ENCODE measurements around the gene ARFRP1. TPM values are rescaled to one million over a fixed set of nuclear protein-coding genes. Genes with fewer than 3 reads are reported as not detected.

Gene ARFRP1
- total and polyA plus RNA-seq, 7 donors = 26.8 to 70.2 (median 38.7) TPM

- intact Hi-C loops (cut with DNase I) = loop anchor here (2.0 to 5.0 kb wide), 2 partner anchors 32 to 50 kb away; partner anchors contain the start of genes RTEL1 and SLC2A4RG
- 2 to 3% methylated on average over 56 of the region's 56 CpGs for WGBS, 2 donors
Measured at GRCh38 chr20:63706852-63707557, 771 bp downstream of the ARFRP1 start.

GRCh38 chr20:63706027-63706695, 1.6 kb downstream of the ARFRP1 start:
- 48 to 74% methylated on average over 12 of the region's 12 CpGs for WGBS, 2 donors
- Histone ChIP-seq H3K9me3 (no peaks in the 10 kb centered on the region), H3K4me1 (peaks cover 0 to 29% (median 25%) of the 10 kb centered on the region in 4 donors), H3K36me3 (peaks cover 0 to 61% (median 14%) of the 10 kb centered on the region in 4 donors), H3K27ac (peak overlapping the region; percentile 87 to 93 (median 91)), H3K27me3 (no peaks in the 10 kb centered on the region), H3K4me3 (peak overlapping the region in 2 of 4 donors; percentile 60 to 92)
- intact Hi-C loops (cut with DNase I) = loop anchor here (2.0 to 5.0 kb wide), 2 partner anchors 33 to 49 kb away; partner anchors contain the start of genes RTEL1 and SLC2A4RG
- peak; percentile 61 for DNase-seq
- no peak for TF ChIP-seq CTCF (IDR thresholded peaks at IDR 0.05)
- TF ChIP-seq POLR2A (IDR thresholded peaks at IDR 0.05) = no peak
- TF ChIP-seq EP300 (IDR thresholded peaks at IDR 0.05) = no peak
- TF ChIP-seq POLR2AphosphoS5 (IDR thresholded peaks at IDR 0.05) = no peak

More at GRCh38 chr20:63706852-63707557, 771 bp downstream of the ARFRP1 start:
- Histone ChIP-seq H3K9me3 (no peaks in the 10 kb centered on the region), H3K36me3 (peaks cover 0 to 70% (median 14%) of the 10 kb centered on the region in 4 donors), H3K4me3 (peak overlapping the region; percentile 60 to 92 (median 78)), H3K4me1 (peaks cover 0 to 29% (median 25%) of the 10 kb centered on the region in 4 donors), H3K27me3 (no peaks in the 10 kb centered on the region), H3K27ac (peak overlapping the region; percentile 87 to 93 (median 91))
- peak; percentile 73 for DNase-seq
- TF ChIP-seq POLR2A (IDR thresholded peaks at IDR 0.05) (no peak), POLR2AphosphoS5 (IDR thresholded peaks at IDR 0.05) (no peak), EP300 (IDR thresholded peaks at IDR 0.05) (no peak), CTCF (IDR thresholded peaks at IDR 0.05) (no peak)

GRCh38 chr20:63705232-63706026, 2.3 kb downstream of the ARFRP1 start:
- TF ChIP-seq POLR2A (IDR thresholded peaks at IDR 0.05) (no peak), EP300 (IDR thresholded peaks at IDR 0.05) (no peak), POLR2AphosphoS5 (IDR thresholded peaks at IDR 0.05) (no peak), CTCF (IDR thresholded peaks at IDR 0.05) (no peak)
- H3K4me1 ChIP-seq = peaks cover 0 to 29% (median 25%) of the 10 kb centered on the region in 4 donors
- peaks cover 0 to 54% (median 14%) of the 10 kb centered on the region in 4 donors for H3K36me3 ChIP-seq
- H3K27ac ChIP-seq = no peak overlapping the region
- H3K9me3 ChIP-seq = no peaks in the 10 kb centered on the region
- WGBS, 2 donors = 91 to 95% methylated on average over 8 of the region's 8 CpGs
- no peak overlapping the region for H3K4me3 ChIP-seq
- H3K27me3 ChIP-seq = no peaks in the 10 kb centered on the region
- intact Hi-C loops (cut with DNase I) = loop anchor here (2.0 to 5.0 kb wide), 2 partner anchors 33 to 48 kb away; partner anchors contain the start of genes RTEL1 and SLC2A4RG
- peak; percentile 43 for DNase-seq

- Histone ChIP-seq H3K4me1 (peaks cover 0 to 33% (median 27%) of the 10 kb centered on the region in 4 donors), H3K9me3 (no peaks in the 10 kb centered on the region), H3K27ac (no peak overlapping the region), H3K4me3 (no peak overlapping the region), H3K36me3 (peaks cover 0 to 51% (median 14%) of the 10 kb centered on the region in 4 donors), H3K27me3 (no peaks in the 10 kb centered on the region)
- WGBS, 2 donors = 85 to 86% methylated on average over 6 of the region's 6 CpGs
- intact Hi-C loops (cut with DNase I) = loop anchor here (5.0 kb wide), 1 partner anchor 47 kb away; the partner anchor contains the start of gene RTEL1
- no peak for TF ChIP-seq EP300 (IDR thresholded peaks at IDR 0.05)
- TF ChIP-seq POLR2A (IDR thresholded peaks at IDR 0.05) = no peak
- no peak for TF ChIP-seq POLR2AphosphoS5 (IDR thresholded peaks at IDR 0.05)
- peak; percentile 50 for DNase-seq
Measured at GRCh38 chr20:63704749-63705117, 3.0 kb downstream of the ARFRP1 start.
